ENCODE results near the gene SMPD2.

The SMPD2 gene

DNA sequence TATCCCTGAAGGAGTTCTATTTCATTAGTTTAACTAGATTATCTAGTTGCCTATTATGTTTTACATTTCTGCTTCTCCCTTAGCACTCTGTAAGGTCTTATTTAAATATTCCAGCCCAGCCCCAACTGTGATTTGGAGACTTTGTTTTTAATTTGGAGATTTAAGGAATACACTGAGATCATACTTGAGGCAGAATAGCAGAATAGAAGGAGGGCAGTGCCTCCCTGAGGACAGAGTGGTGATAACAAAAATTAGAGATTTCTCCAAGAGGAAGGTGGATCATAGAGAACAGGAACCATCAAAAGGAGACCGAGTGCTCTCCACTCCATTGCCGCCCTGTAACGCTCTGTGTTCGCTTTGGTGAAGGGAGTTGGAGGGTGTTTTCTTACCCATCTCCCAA is 43.5 kb upstream of the SMPD2 start:
- Histone ChIP-seq H3K4me3 (IDR thresholded peaks at IDR 0.05; ENCODE audit: insufficient read depth, low read depth, low read length) (no peak overlapping the region), H2AFZ (ENCODE audit: low read depth) (no peak overlapping the region), H3K36me3 (ENCODE audit: insufficient read depth) (no peaks in the 10 kb centered on the region), H3K4me2 (no peak overlapping the region), H3K27ac (no peak overlapping the region), H3K27me3 (ENCODE audit: insufficient read depth, low read depth) (no peaks in the 10 kb centered on the region), H4K20me1 (ENCODE audit: insufficient read depth) (no peaks in the 10 kb centered on the region), H3K9ac (no peak overlapping the region), H3K4me1 (ENCODE audit: low read depth, poor library complexity, severe bottlenecking) (no peaks in the 10 kb centered on the region), H3K79me2 (ENCODE audit: insufficient read depth, low read depth) (no peaks in the 10 kb centered on the region)
- TF ChIP-seq, protein P1, sequence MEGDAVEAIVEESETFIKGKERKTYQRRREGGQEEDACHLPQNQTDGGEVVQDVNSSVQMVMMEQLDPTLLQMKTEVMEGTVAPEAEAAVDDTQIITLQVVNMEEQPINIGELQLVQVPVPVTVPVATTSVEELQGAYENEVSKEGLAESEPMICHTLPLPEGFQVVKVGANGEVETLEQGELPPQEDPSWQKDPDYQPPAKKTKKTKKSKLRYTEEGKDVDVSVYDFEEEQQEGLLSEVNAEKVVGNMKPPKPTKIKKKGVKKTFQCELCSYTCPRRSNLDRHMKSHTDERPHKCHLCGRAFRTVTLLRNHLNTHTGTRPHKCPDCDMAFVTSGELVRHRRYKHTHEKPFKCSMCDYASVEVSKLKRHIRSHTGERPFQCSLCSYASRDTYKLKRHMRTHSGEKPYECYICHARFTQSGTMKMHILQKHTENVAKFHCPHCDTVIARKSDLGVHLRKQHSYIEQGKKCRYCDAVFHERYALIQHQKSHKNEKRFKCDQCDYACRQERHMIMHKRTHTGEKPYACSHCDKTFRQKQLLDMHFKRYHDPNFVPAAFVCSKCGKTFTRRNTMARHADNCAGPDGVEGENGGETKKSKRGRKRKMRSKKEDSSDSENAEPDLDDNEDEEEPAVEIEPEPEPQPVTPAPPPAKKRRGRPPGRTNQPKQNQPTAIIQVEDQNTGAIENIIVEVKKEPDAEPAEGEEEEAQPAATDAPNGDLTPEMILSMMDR (conservative IDR thresholded peaks at IDR 0.05; ENCODE audit: low read depth, low read length): no peak

DNA sequence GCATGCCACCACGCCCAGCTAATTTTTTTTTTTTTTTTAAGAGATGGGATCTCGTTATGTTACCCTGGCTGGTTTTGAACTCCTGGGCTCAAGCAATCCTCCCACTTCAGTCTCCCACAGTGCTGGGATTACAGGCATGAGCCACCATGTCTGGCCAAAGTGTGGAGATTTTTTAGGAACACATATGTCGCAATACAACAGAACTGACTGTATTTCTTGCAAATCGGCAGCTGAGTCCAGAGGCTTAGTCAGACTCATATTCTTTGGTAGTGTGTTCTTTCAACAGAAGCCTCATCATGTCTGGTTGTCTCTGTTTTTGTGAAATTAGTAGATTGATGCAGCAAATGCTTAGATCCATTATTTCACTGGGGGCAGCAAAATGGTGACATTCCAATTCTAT is 34.3 kb upstream of the SMPD2 start:
- no peaks in the 10 kb centered on the region for H4K20me1 ChIP-seq (ENCODE audit: insufficient read depth)
- H3K36me3 ChIP-seq (ENCODE audit: insufficient read depth): no peaks in the 10 kb centered on the region
- no peaks in the 10 kb centered on the region for H3K79me2 ChIP-seq (ENCODE audit: insufficient read depth, low read depth)
- no peak overlapping the region for H3K4me2 ChIP-seq
- H2AFZ ChIP-seq (ENCODE audit: low read depth): no peak overlapping the region
- TF ChIP-seq, protein P1 (conservative IDR thresholded peaks at IDR 0.05; ENCODE audit: low read depth, low read length): no peak
- no peaks in the 10 kb centered on the region for H3K4me1 ChIP-seq (ENCODE audit: low read depth, poor library complexity, severe bottlenecking)
- H3K9ac ChIP-seq: no peak overlapping the region
- no peaks in the 10 kb centered on the region for H3K27me3 ChIP-seq (ENCODE audit: insufficient read depth, low read depth)
- no peak overlapping the region for H3K27ac ChIP-seq
- no peak overlapping the region for H3K4me3 ChIP-seq (IDR thresholded peaks at IDR 0.05; ENCODE audit: insufficient read depth, low read depth, low read length)

DNA sequence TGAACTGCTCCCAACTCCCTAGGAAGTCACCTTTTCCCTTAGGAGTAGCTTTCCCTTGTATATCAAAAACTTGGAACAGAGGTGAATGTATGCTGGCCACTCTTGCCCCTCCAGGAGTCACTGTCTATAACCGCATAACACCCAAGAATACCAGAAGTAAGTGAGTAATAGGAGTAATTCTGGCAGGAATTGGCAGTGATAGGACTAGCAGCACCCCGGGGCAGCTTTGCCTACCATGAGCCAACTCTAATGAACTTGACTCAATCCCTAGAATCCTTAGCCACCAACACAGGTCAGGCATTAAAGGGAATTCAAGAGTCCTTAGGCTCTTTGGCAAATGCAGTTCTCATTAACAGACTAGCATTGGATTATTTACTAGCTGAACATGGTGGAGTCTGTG is 29.5 kb upstream of the SMPD2 start:
- H3K79me2 ChIP-seq (ENCODE audit: insufficient read depth, low read depth): no peaks in the 10 kb centered on the region
- no peak overlapping the region for H3K4me2 ChIP-seq
- no peaks in the 10 kb centered on the region for H3K27me3 ChIP-seq (ENCODE audit: insufficient read depth, low read depth)
- no peak overlapping the region for H3K27ac ChIP-seq
- no peaks in the 10 kb centered on the region for H3K36me3 ChIP-seq (ENCODE audit: insufficient read depth)
- no peak overlapping the region for H3K4me3 ChIP-seq (IDR thresholded peaks at IDR 0.05; ENCODE audit: insufficient read depth, low read depth, low read length)
- H2AFZ ChIP-seq (ENCODE audit: low read depth): no peak overlapping the region
- H4K20me1 ChIP-seq (ENCODE audit: insufficient read depth): no peaks in the 10 kb centered on the region
- H3K9ac ChIP-seq: no peak overlapping the region
- no peaks in the 10 kb centered on the region for H3K4me1 ChIP-seq (ENCODE audit: low read depth, poor library complexity, severe bottlenecking)
- TF ChIP-seq, protein P1 (conservative IDR thresholded peaks at IDR 0.05; ENCODE audit: low read depth, low read length): no peak

DNA sequence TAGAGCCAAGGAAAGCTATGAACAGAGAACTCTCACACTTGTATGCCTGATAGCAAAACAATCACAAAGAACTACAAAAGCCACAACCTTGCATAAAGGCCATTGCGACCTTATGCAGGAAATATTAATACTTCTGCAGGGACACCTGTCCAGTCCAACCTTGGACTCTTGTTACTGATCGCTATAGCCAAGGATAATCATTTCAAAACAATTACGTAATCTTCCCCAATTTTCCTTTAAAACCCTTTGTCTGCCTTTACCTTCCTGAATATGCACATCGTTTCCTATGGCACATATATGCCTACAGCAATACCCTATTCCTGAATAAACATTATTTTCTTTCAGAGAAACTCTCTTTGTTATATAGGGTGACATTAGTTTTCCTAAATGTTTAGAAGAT is 22.9 kb upstream of the SMPD2 start:
- Histone ChIP-seq H3K27ac (no peak overlapping the region), H3K4me2 (no peak overlapping the region), H3K4me3 (IDR thresholded peaks at IDR 0.05; ENCODE audit: insufficient read depth, low read depth, low read length) (no peak overlapping the region), H3K9ac (no peak overlapping the region), H3K36me3 (ENCODE audit: insufficient read depth) (no peaks in the 10 kb centered on the region), H3K79me2 (ENCODE audit: insufficient read depth, low read depth) (no peaks in the 10 kb centered on the region), H3K27me3 (ENCODE audit: insufficient read depth, low read depth) (no peaks in the 10 kb centered on the region), H3K4me1 (ENCODE audit: low read depth, poor library complexity, severe bottlenecking) (no peaks in the 10 kb centered on the region), H4K20me1 (ENCODE audit: insufficient read depth) (no peaks in the 10 kb centered on the region), H2AFZ (ENCODE audit: low read depth) (no peak overlapping the region)
- TF ChIP-seq, protein P1 (conservative IDR thresholded peaks at IDR 0.05; ENCODE audit: low read depth, low read length): no peak

DNA sequence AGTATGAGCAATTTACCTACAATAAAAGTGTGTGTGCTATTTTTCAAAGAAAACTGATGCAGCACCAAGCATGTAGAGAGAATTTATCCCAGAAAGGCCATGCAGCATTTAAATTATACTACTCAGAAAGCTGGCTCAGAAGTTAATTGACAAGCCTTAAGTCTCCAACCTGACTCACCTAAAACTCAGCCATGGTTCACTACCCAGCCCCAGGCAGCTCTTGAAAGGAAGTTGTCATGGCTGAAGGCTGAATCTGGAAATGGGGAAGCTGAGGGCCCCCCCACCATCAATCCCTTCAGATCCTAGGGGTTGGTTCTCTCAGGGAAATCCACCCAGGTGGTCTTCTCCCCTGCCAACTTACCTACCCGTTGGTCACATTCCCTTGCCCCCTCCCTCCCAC is 19.8 kb upstream of the SMPD2 start:
- no peaks in the 10 kb centered on the region for H3K4me1 ChIP-seq (ENCODE audit: low read depth, poor library complexity, severe bottlenecking)
- no peaks in the 10 kb centered on the region for H3K36me3 ChIP-seq (ENCODE audit: insufficient read depth)
- no peak overlapping the region for H2AFZ ChIP-seq (ENCODE audit: low read depth)
- no peak overlapping the region for H3K27ac ChIP-seq
- H3K27me3 ChIP-seq (ENCODE audit: insufficient read depth, low read depth): no peaks in the 10 kb centered on the region
- H3K4me3 ChIP-seq (IDR thresholded peaks at IDR 0.05; ENCODE audit: insufficient read depth, low read depth, low read length): no peak overlapping the region
- H4K20me1 ChIP-seq (ENCODE audit: insufficient read depth): no peaks in the 10 kb centered on the region
- TF ChIP-seq, protein P1 (conservative IDR thresholded peaks at IDR 0.05; ENCODE audit: low read depth, low read length): no peak
- H3K79me2 ChIP-seq (ENCODE audit: insufficient read depth, low read depth): no peaks in the 10 kb centered on the region
- H3K9ac ChIP-seq: no peak overlapping the region
- H3K4me2 ChIP-seq: no peak overlapping the region

Data from KMS-11 (cell line).